CD4-positive, alpha-beta T cell (primary cell): Measurements from ENCODE around the gene MPP3. TPM values are rescaled to one million over a fixed set of nuclear protein-coding genes. Genes with fewer than 3 reads are reported as not detected.

Experiments used
- ATAC-seq: fragments of 200-7000 bp; cut with Tn5 transposase; one replicate; pipeline ENCODE4 v1.10.0; 2022; ENCODE audit warnings: mild to moderate bottlenecking; ENCODE audit not compliant: poor library complexity
- CTCF ChIA-PET: fragments of 350-600 bp; sonication (Branson Sonifier 250); formaldehyde crosslinking; loops from one replicate; lab custom pipeline; 2021; ENCODE audit warnings: antibody characterized with exemption, inconsistent platforms; lab: Charles Lee
- POLR2A ChIA-PET: fragments of 350-600 bp; sonication (Branson Sonifier 250); formaldehyde crosslinking; loops from one replicate; lab custom pipeline; 2021; ENCODE audit warnings: antibody characterized with exemption, inconsistent platforms; lab: Charles Lee
- DNase-seq, 14 experiments: peaks; one replicate each; pipeline ENCODE4 v3.0.0-alpha.2; 2013 to 2020; ENCODE audit warnings: mixed read lengths in 2 of 14
- H3K27ac ChIP-seq, 2 donors: one replicate each; pipeline versions ENCODE4 v1.5.1 to v1.7.0; 2013; ENCODE audit warnings: low read length in 2 of 2, low read depth in 1 of 2, mild to moderate bottlenecking in 1 of 2
- H3K27me3 ChIP-seq, 2 experiments: 1 replicate in 1 of 2; 2 replicates in 1 of 2; pipeline versions ENCODE4 v1.6.1 to v1.7.0; 2013; ENCODE audit warnings: low read length in 2 of 2, control low read depth in 1 of 2, mild to moderate bottlenecking in 1 of 2, moderate library complexity in 1 of 2; ENCODE audit not compliant: insufficient read depth in 2 of 2, control insufficient read depth in 1 of 2
- H3K36me3 ChIP-seq: one replicate; pipeline ENCODE4 v1.6.1; 2013; ENCODE audit warnings: low read length, control low read depth; ENCODE audit not compliant: insufficient read depth
- H3K4me1 ChIP-seq: one replicate; pipeline ENCODE4 v1.6.1; 2013; ENCODE audit warnings: low read length, control low read depth; ENCODE audit not compliant: insufficient read depth
- H3K4me3 ChIP-seq: one replicate; pipeline ENCODE4 v1.5.1; 2013; ENCODE audit warnings: mild to moderate bottlenecking, low read length, moderate library complexity
- H3K9me3 ChIP-seq, 2 experiments: 1 replicate in 1 of 2; 2 replicates in 1 of 2; pipeline versions ENCODE4 v1.6.1 to v1.7.0; 2013; ENCODE audit warnings: low read length in 2 of 2, mild to moderate bottlenecking in 2 of 2, control low read depth in 1 of 2, moderate library complexity in 1 of 2; ENCODE audit not compliant: control insufficient read depth in 1 of 2, insufficient read depth in 1 of 2
- H3K27ac Mint-ChIP-seq: one replicate; pipeline ENCODE4 v1.8.0; 2020; ENCODE audit warnings: mixed read lengths
- H3K27me3 Mint-ChIP-seq: one replicate; pipeline ENCODE4 v1.8.0; 2021; ENCODE audit warnings: mixed read lengths
- H3K36me3 Mint-ChIP-seq: one replicate; pipeline ENCODE4 v1.8.0; 2021; ENCODE audit warnings: low read depth, mixed read lengths
- H3K4me1 Mint-ChIP-seq: one replicate; pipeline ENCODE4 v1.8.0; 2021; ENCODE audit warnings: low read depth, mixed read lengths
- H3K4me3 Mint-ChIP-seq: one replicate; pipeline ENCODE4 v1.8.0; 2020; ENCODE audit warnings: mild to moderate bottlenecking, mixed read lengths
- H3K9me3 Mint-ChIP-seq: one replicate; pipeline ENCODE4 v1.8.0; 2020; ENCODE audit warnings: mixed read lengths
- CTCF ChIP-seq: fragments of 200-600 bp; IDR thresholded peaks from one replicate; pipeline ENCODE4 v1.8.0; 2022; ENCODE audit warnings: antibody characterized with exemption, mild to moderate bottlenecking
- intact Hi-C, 2 experiments: fragments of 100-400 bp; cut with DNase I in 1 of 2; cut with micrococcal nuclease in 1 of 2; formaldehyde crosslinking; loops; one replicate each; pipeline versions ENCODE4 v1.15.1 to v1.9.0; 2023 to 2025; cut with DNase I, micrococcal nuclease
- total RNA-seq, 174 experiments: library from RNA in 2 of 174; stranded (reverse) in 2 of 174; gene quantifications; one replicate each; pipeline ENCODE4 v1.2.3 and lab custom pipeline; 2021 to 2026

MPP3 gene
- total RNA-seq, 2 experiments from 2014 or later = 0.14 TPM; not detected in 1

GRCh38 chr17:43826206-43826605, 6.7 kb downstream of the MPP3 start:
- ChIA-PET CTCF (interaction anchor here (0.8 kb wide), 1 partner anchor 20 kb away, joined by 4 read pairs; no protein-coding TSS in a partner anchor), POLR2A (no interaction called here)
- H3K36me3 Mint-ChIP-seq = no peaks in the 10 kb centered on the region
- intact Hi-C loops = no loop called here
- no peak overlapping the region for H3K4me3 Mint-ChIP-seq
- no peak for TF ChIP-seq CTCF
- no peak for DNase-seq
- Histone ChIP-seq H3K27me3 (no peaks in the 10 kb centered on the region), H3K4me3 (no peak overlapping the region), H3K4me1 (no peaks in the 10 kb centered on the region), H3K36me3 (no peaks in the 10 kb centered on the region), H3K9me3 (no peaks in the 10 kb centered on the region), H3K27ac (no peak overlapping the region)
- H3K4me1 Mint-ChIP-seq = no peaks in the 10 kb centered on the region
- H3K9me3 Mint-ChIP-seq = no peaks in the 10 kb centered on the region
- H3K27me3 Mint-ChIP-seq = peaks cover 3% of the 10 kb centered on the region
- no peak overlapping the region for H3K27ac Mint-ChIP-seq
- ATAC-seq = no peak

- Mint-ChIP-seq H3K9me3 (no peaks in the 10 kb centered on the region), H3K27me3 (peaks cover 3% of the 10 kb centered on the region), H3K27ac (no peak overlapping the region), H3K36me3 (no peaks in the 10 kb centered on the region), H3K4me1 (no peaks in the 10 kb centered on the region), H3K4me3 (no peak overlapping the region)
- H3K36me3 ChIP-seq = no peaks in the 10 kb centered on the region
- ChIA-PET CTCF (no interaction called here), POLR2A (no interaction called here)
- H3K4me1 ChIP-seq = no peaks in the 10 kb centered on the region
- H3K9me3 ChIP-seq = no peaks in the 10 kb centered on the region
- ATAC-seq (no peak), DNase-seq (no peak)
- no peak for TF ChIP-seq CTCF
- H3K27me3 ChIP-seq = no peaks in the 10 kb centered on the region
- intact Hi-C loops = no loop called here
- H3K27ac ChIP-seq = no peak overlapping the region
- H3K4me3 ChIP-seq = no peak overlapping the region
Observed at GRCh38 chr17:43825567-43825966, 7.4 kb downstream of the MPP3 start.

- Histone ChIP-seq H3K27me3 (no peaks in the 10 kb centered on the region), H3K4me3 (no peak overlapping the region), H3K36me3 (no peaks in the 10 kb centered on the region), H3K4me1 (no peaks in the 10 kb centered on the region), H3K27ac (no peak overlapping the region), H3K9me3 (no peaks in the 10 kb centered on the region)
- H3K27me3 Mint-ChIP-seq = no peaks in the 10 kb centered on the region
- ChIA-PET CTCF (no interaction called here), POLR2A (interaction anchor here (0.6 kb wide), 1 partner anchor 168 kb away, joined by 3 read pairs; no protein-coding TSS in a partner anchor)
- no peaks in the 10 kb centered on the region for H3K9me3 Mint-ChIP-seq
- no peaks in the 10 kb centered on the region for H3K4me1 Mint-ChIP-seq
- no peak overlapping the region for H3K4me3 Mint-ChIP-seq
- DNase-seq = no peak
- ATAC-seq = no peak
- H3K36me3 Mint-ChIP-seq = no peaks in the 10 kb centered on the region
- H3K27ac Mint-ChIP-seq = no peak overlapping the region
- intact Hi-C loops = no loop called here
- no peak for TF ChIP-seq CTCF
Observed at GRCh38 chr17:43823350-43824084, 9.4 kb downstream of the MPP3 start.
